K562 (cell line): ENCODE data around the gene KBTBD13. TPM values are rescaled to one million over a fixed set of nuclear protein-coding genes. Genes with fewer than 3 reads are reported as not detected.

Experiments used
- PRDM10 ChIP-seq: fragments of 450-650 bp; IDR thresholded peaks from 2 replicates; pipeline ENCODE4 v1.6.1; 2018; ENCODE audit not compliant: partially characterized antibody
- polyA plus RNA-seq, 8 experiments: library from polyadenylated mRNA; depleted of rRNA in 4 of 8; stranded (reverse) in 5 of 8; unstranded in 3 of 8; fragments of >200 nt; fragmentation: Nextera tagmentation in 2 of 8; fragmentation: Illumina TruSeq in 1 of 8; extraction: Ambion mirVana in 2 of 8; extraction: Trizol in 1 of 8; gene quantifications; 2 replicates each; pipeline versions ENCODE4 v1.2.1 to v1.2.3, GENCODE V29; 2011 to 2014; ENCODE audit warnings: inconsistent platforms in 1 of 8, missing spikeins in 1 of 8
- total RNA-seq, 7 experiments: library from RNA; depleted of rRNA in 6 of 7; stranded (reverse); fragments of >200 nt in 6 of 7; fragmentation: Illumina TruSeq in 2 of 7; extraction: Trizol in 2 of 7; gene quantifications; 2 replicates each; pipeline versions ENCODE4 v1.2.1 to v1.2.3, GENCODE V29; 2011 to 2021; ENCODE audit warnings: low replicate concordance in 1 of 7
- TF ChIP-seq, protein P1 (sequence below), 2 experiments: fragments of 450-650 bp; formaldehyde crosslinking in 1 of 2; IDR thresholded peaks; 2 replicates each; pipeline versions ENCODE4 v1.4.0 to v1.6.1; 2014 to 2020; ENCODE audit warnings: mild to moderate bottlenecking in 2 of 2, borderline replicate concordance in 1 of 2, low read depth in 1 of 2

Gene KBTBD13
- total and polyA plus RNA-seq, 9 of the 15 experiments (the other 6 are each of a cell fraction or from before 2014, with no cell fraction given), result 0.07 to 0.13 (median 0.10) TPM; not detected in 3

GRCh38 chr15:65085990-65086679 lies 9.6 kb downstream of the KBTBD13 start (continued):
- TF ChIP-seq, protein P1, sequence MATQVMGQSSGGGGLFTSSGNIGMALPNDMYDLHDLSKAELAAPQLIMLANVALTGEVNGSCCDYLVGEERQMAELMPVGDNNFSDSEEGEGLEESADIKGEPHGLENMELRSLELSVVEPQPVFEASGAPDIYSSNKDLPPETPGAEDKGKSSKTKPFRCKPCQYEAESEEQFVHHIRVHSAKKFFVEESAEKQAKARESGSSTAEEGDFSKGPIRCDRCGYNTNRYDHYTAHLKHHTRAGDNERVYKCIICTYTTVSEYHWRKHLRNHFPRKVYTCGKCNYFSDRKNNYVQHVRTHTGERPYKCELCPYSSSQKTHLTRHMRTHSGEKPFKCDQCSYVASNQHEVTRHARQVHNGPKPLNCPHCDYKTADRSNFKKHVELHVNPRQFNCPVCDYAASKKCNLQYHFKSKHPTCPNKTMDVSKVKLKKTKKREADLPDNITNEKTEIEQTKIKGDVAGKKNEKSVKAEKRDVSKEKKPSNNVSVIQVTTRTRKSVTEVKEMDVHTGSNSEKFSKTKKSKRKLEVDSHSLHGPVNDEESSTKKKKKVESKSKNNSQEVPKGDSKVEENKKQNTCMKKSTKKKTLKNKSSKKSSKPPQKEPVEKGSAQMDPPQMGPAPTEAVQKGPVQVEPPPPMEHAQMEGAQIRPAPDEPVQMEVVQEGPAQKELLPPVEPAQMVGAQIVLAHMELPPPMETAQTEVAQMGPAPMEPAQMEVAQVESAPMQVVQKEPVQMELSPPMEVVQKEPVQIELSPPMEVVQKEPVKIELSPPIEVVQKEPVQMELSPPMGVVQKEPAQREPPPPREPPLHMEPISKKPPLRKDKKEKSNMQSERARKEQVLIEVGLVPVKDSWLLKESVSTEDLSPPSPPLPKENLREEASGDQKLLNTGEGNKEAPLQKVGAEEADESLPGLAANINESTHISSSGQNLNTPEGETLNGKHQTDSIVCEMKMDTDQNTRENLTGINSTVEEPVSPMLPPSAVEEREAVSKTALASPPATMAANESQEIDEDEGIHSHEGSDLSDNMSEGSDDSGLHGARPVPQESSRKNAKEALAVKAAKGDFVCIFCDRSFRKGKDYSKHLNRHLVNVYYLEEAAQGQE (IDR thresholded peaks at IDR 0.05; ENCODE audit: borderline replicate concordance), result peak; percentile 36; the same call in 1 of the 2 replicates
- TF ChIP-seq, protein P1 (CRISPR knock-in tag; IDR thresholded peaks at IDR 0.05; ENCODE audit: low read depth), result no peak
- TF ChIP-seq PRDM10, result no peak
